K562 (cell line): ENCODE data around the gene COQ8B. TPM values are rescaled to one million over a fixed set of nuclear protein-coding genes. Genes with fewer than 3 reads are reported as not detected.

Experiments
- ESRRA ChIP-seq: fragments of 450-650 bp; IDR thresholded peaks from 2 replicates; pipeline ENCODE4 v1.6.1; 2014; ENCODE audit warnings: low read depth, mild to moderate bottlenecking, moderate library complexity, borderline replicate concordance
- ID3 ChIP-seq, 2 experiments: fragments of 250-450 bp in 1 of 2; fragments of 450-650 bp in 1 of 2; sonication (Bioruptor Pico) in 1 of 2; IDR thresholded peaks; 2 replicates each; pipeline versions ENCODE4 v1.6.1 to v1.8.0; 2016 to 2021; ENCODE audit warnings: mild to moderate bottlenecking in 2 of 2, moderate library complexity in 2 of 2, missing compliant biosample characterization in 1 of 2, missing genetic modification characterization in 1 of 2
- MTA1 ChIP-seq: fragments of 450-650 bp; IDR thresholded peaks from 2 replicates; pipeline ENCODE4 v1.6.1; 2017; ENCODE audit warnings: borderline replicate concordance
- NCOA2 ChIP-seq, 2 experiments: fragments of 450-650 bp; IDR thresholded peaks; 2 replicates each; pipeline ENCODE4 v1.6.1; 2018; ENCODE audit warnings: mild to moderate bottlenecking in 2 of 2, moderate library complexity in 1 of 2; ENCODE audit not compliant: partially characterized antibody in 2 of 2
- NCOR1 ChIP-seq: fragments of 450-650 bp; IDR thresholded peaks from 2 replicates; pipeline ENCODE4 v1.6.1; 2016; ENCODE audit warnings: mild to moderate bottlenecking, moderate library complexity
- PHF20 ChIP-seq: fragments of 450-650 bp; IDR thresholded peaks from 2 replicates; pipeline ENCODE4 v1.6.1; 2018; ENCODE audit not compliant: partially characterized antibody
- POLR2B ChIP-seq: fragments of 450-650 bp; IDR thresholded peaks from 2 replicates; pipeline ENCODE4 v1.6.1; 2018; ENCODE audit warnings: low read depth; ENCODE audit not compliant: partially characterized antibody
- SFPQ ChIP-seq: fragments of 200-400 bp; formaldehyde crosslinking; IDR thresholded peaks from 2 replicates; pipeline ENCODE4 v1.6.1; 2017; ENCODE audit warnings: mild to moderate bottlenecking, low read depth, low read length, moderate library complexity
- SNAPC5 ChIP-seq: fragments of 250-450 bp; sonication (Bioruptor Pico); IDR thresholded peaks from 2 replicates; pipeline ENCODE4 v1.8.0; 2021; ENCODE audit warnings: moderate library complexity, mild to moderate bottlenecking, inconsistent platforms
- TAL1 ChIP-seq: fragments of 450-650 bp; IDR thresholded peaks from 2 replicates; pipeline ENCODE4 v1.6.1; 2016; ENCODE audit warnings: mild to moderate bottlenecking
- TCF15 ChIP-seq: fragments of 250-450 bp; sonication (Bioruptor Pico); IDR thresholded peaks from 2 replicates; pipeline ENCODE4 v1.8.0; 2022; ENCODE audit warnings: moderate library complexity, mild to moderate bottlenecking, inconsistent platforms
- THRAP3 ChIP-seq: fragments of 450-650 bp; IDR thresholded peaks from 2 replicates; pipeline ENCODE4 v1.6.1; 2016; ENCODE audit warnings: mild to moderate bottlenecking, inconsistent platforms, borderline replicate concordance
- ZC3H4 ChIP-seq: sonication (generic); formaldehyde crosslinking; IDR thresholded peaks from 2 replicates; pipeline ENCODE4 v1.9.0; 2021; ENCODE audit warnings: missing genetic modification reagents, borderline replicate concordance
- ZNF318 ChIP-seq, 2 experiments: fragments of 450-650 bp; IDR thresholded peaks; 2 replicates each; pipeline ENCODE4 v1.6.1; 2016; ENCODE audit warnings: mild to moderate bottlenecking in 2 of 2, borderline replicate concordance in 1 of 2, low read depth in 1 of 2, moderate library complexity in 1 of 2
- polyA plus RNA-seq, 8 experiments: library from polyadenylated mRNA; depleted of rRNA in 4 of 8; stranded (reverse) in 5 of 8; unstranded in 3 of 8; fragments of >200 nt; fragmentation: Nextera tagmentation in 2 of 8; fragmentation: Illumina TruSeq in 1 of 8; extraction: Ambion mirVana in 2 of 8; extraction: Trizol in 1 of 8; gene quantifications; 2 replicates each; pipeline versions ENCODE4 v1.2.1 to v1.2.3, GENCODE V29; 2011 to 2014; ENCODE audit warnings: inconsistent platforms in 1 of 8, missing spikeins in 1 of 8
- total RNA-seq, 7 experiments: library from RNA; depleted of rRNA in 6 of 7; stranded (reverse); fragments of >200 nt in 6 of 7; fragmentation: Illumina TruSeq in 2 of 7; extraction: Trizol in 2 of 7; gene quantifications; 2 replicates each; pipeline versions ENCODE4 v1.2.1 to v1.2.3, GENCODE V29; 2011 to 2021; ENCODE audit warnings: low replicate concordance in 1 of 7

The COQ8B gene
- total and polyA plus RNA-seq, 9 of the 15 experiments (the other 6 are each of a cell fraction or from before 2014, with no cell fraction given): 0.41 to 32.3 (median 12.9) TPM

- TF ChIP-seq ZNF318 (IDR thresholded peaks at IDR 0.05; ENCODE audit: borderline replicate concordance in 1 of 2, low read depth in 1 of 2) (peak in 1 of 2 experiments; percentile 38; a peak in 1 of 4 replicates), PHF20 (peak; percentile 90), MTA1 (no peak), ID3 (CRISPR knock-in tag; IDR thresholded peaks at IDR 0.05) (no peak), ID3 (tag; IDR thresholded peaks at IDR 0.05) (peak; percentile 86; the same call in 1 of the 2 replicates), ZC3H4 (CRISPR knock-in tag) (no peak), NCOR1 (peak; percentile 9; the same call in 1 of the 2 replicates), NCOA2 (IDR thresholded peaks at IDR 0.05; ENCODE audit: partially characterized antibody in 2 of 2) (no peak), THRAP3 (no peak), POLR2B (peak; percentile 78), SFPQ (no peak), SNAPC5 (CRISPR knock-in tag) (no peak), TCF15 (peak; percentile 91; the same call in 1 of the 2 replicates), ESRRA (peak; percentile 99), TAL1 (no peak)
Measured at GRCh38 chr19:40750058-40750873, 33.6 kb upstream of the COQ8B start, which contains the start of gene ACTMAP (continued).
